Limb (tissue), 2 donors: Measurements from ENCODE around the gene STK4.

Source experiments
- DNase-seq, 2 donors: peaks; one replicate each; pipeline ENCODE4 v3.0.0-alpha.2; 2016; ENCODE audit errors: extremely low spot score in 2 of 2

Gene STK4

DNA sequence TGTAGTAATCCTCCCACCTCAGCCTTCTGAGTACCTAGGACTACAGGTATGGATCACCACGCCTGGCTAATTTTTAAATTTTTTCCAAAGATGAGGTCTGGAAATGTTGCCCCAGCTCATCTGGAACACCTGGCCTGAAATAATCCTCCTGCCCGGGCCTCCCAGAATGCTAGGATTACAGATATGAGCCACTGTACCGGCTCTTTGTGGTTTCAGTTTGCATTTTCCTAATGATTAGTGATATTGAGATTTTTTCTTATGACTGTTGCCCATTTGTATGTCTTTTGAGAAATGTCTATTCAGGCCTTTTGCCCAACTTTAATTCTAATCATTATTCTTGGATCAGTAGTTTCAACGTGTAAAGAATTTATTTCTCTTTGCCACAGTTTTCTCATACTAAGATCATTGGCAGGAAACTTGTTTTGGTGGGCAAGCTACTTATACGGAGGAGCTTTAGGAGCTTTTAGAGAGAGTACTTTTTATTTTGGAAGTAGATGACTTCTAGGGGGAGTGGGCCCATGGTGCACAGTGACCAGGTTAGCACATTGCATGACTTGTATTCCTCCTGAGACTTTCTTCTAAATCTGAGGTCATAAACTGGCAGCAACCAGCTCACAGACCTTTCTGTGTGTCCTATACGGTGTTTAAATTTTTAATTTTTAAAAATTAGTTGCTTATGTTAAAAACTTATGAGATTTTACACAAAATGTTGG, 62.3 kb downstream of the STK4 start:
- DNase-seq: no peak

DNA sequence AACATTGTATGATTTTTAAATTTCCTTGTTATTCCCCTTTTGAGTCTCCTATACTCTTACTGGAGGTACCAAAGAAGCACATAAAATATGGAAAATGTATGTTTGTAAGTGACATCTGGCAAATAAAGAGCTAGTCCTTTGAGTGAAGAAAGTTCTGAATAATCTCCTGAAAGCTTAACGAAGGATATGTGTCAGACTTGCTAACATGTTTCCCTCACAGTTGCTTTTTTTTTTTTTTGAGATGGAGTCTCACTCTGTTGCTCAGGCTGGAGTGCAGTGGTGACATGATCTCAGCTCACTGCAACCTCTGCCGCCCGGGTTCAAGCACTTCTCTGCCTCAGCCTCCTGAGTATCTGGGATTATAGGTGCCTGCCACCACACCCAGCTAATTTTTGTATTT, 63.6 kb downstream of the STK4 start:
- no peak for DNase-seq

- DNase-seq: no peak
Observed at GRCh38 chr20:45032276-45032675, 66.0 kb downstream of the STK4 start.

GRCh38 chr20:45032781-45033180, 66.5 kb downstream of the STK4 start:
- DNase-seq: no peak

DNA sequence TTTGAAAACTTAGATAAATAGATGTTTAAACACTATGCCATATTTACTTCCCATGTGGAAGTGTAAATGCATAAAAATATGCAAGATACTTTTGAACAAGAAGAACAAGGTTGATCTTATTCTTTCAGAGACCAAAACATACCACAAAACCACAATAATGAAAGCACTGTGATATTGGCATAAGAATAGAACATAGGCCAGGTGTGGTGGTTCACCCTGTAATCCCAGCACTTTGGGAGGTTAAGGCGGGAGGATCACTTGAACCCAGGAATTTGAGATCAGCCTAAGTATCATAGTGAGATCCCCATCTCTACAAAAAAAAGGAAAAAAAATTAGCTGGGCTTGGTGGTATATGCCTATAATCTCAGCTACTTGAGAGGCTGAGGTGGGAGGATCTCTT, 68.1 kb downstream of the STK4 start:
- no peak for DNase-seq

DNA sequence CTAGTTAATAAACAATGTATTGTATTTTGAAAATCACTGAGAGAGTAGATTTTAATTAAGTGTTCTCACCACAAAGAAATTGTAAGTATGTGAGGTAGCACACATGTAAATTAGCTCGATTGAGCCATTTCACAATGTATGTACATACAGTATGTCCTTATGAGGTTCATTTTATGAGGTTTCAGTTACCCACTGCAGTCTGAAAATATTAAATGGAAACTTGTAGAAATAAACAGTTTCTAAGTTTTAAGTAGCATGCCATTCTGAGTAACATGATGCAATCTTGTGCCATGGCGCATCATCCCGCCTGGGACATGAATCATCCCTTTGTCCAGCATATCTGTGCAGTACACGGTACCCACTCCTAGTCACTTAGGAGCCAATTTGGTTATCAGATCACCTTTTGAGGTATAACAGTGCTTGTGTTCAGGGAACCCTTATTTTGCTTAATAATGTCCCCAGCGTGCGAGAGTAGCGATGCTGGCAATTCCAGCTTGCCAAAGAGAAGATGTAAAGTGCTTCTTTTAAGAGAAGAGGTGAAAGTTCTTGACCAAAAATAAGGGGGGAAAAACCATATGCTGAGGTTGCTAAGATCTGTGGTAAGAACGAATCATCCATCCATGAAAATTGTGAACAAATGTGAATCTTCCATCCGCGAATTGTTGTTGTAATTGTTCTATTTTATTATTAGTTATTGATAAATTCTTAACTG, 69.9 kb downstream of the STK4 start:
- DNase-seq: no peak

GRCh38 chr20:45037050-45037449, 70.7 kb downstream of the STK4 start:
- peak in 1 of 2 donors; percentile 32 for DNase-seq

- DNase-seq: no peak
Observed at GRCh38 chr20:45037635-45038034, 71.3 kb downstream of the STK4 start.

DNA sequence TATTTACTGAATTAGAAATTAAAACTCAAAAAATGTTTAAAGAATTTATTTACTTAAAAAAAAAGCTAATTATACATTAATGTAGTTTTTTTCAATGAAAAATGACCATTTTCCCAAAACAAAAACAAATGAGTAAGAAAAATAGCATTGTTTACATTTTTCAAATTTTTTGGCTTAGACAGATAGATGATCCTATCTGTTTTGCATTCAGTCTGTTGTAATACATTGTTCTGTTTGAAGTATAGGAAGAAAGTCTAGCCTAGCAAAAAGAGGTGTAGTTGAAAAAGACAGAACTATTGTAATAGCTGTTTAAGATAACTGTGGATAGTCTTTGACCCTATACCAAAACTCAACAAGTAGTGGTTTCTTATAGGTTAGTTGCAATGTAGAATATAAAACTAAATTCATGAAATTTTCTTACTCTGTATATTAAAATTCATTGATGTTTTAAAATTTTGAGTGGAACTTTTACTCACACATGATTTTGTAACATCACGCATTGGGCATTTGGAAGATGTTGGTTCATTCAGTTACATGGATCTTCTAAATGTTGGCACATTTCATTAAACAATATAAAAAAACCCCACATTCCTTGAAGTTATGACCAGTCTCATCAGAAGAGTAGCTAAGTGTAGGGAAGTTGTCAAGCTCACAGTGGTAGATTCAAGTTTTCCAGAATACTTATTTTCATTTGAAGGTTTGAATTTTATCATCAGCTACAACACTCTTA, 72.6 kb downstream of the STK4 start:
- DNase-seq: no peak

- no peak for DNase-seq
Observed at GRCh38 chr20:45039475-45039820, 73.1 kb downstream of the STK4 start.

DNA sequence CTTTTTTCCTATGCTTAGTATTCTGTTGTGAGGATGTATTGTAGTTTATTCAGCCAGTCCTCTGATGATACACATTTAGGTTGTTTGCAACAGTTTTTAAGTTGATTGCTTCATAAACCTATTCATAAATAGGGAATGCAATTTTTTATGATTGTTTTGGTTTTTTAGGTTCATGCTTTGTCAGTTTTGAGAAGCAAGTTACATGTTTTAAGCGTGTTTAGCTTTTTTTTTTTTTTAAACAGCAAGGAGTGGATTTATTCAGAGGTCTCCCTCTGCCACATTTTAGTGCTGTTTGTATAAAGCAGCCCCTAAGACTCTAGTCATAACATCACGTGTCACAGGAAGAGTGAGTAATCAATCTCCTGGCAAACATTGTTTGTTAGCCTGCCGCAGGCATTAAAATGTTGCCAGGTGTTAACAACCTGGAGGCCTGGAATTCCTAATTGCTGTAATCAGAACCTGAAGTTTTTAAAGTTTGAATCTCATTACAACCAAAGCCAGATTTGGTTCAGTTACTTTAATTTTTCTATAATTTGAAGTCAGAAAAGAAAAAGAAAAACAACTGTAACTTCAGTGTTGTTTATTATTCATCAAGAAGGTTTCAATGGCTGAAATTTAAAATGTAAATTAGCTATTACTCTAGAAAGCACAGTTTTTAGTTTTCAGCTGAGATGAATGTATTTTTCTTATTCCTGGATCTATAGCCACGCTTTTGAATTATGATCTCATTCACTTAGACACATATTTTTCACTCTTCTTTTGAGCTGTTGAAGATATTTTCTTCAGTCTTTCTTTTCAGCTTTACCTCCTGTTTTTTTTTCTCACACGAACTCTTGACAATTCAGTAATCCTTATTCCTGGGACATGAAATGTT, 75.4 kb downstream of the STK4 start:
- no peak for DNase-seq

GRCh38 chr20:45042978-45043377, 76.7 kb downstream of the STK4 start:
- no peak for DNase-seq

DNA sequence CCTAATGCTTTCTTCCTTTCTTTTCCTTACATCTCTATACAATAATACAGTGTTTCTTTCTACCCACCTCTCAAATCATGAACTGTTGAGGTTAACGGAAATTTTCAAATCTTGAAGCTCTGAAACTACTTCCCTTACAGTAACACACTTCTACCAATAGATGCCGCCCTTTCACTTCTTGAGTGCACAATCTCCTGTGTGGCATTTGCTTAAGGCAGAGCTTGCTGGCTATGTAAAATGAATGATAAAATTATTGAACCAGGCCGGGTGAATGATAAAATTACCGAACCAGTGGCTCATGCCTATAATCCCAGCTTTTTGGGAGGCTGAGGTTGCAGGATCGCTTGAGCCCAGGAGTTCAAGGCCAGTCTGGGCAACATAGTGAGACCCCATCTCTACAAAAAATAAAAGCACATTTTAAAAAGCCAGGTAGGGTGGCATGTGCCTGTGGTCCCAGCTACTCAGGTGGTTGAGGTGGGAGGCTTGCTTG, 77.8 kb downstream of the STK4 start:
- peak in 1 of 2 donors; percentile 82 for DNase-seq

DNA sequence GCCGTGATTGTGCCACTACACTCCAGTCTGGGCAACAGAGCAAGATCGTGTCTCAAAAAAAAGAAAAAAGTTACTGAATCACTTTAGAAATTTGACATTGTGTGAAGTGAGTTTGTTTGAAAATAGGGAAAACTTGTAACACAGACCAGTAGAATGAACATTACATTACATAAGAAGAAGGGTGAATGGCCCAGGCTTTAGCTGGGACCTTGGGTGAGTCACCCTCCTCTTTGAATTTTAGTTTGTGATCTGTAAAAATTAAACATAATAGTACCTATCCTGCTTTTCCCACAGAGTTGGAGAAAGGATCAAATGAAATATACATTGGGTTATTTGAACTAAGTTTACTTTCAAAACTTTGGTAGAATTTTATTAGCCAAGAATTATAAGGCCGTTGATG, 78.3 kb downstream of the STK4 start:
- DNase-seq: no peak

GRCh38 chr20:45047581-45048119, 81.3 kb downstream of the STK4 start:
- no peak for DNase-seq

DNA sequence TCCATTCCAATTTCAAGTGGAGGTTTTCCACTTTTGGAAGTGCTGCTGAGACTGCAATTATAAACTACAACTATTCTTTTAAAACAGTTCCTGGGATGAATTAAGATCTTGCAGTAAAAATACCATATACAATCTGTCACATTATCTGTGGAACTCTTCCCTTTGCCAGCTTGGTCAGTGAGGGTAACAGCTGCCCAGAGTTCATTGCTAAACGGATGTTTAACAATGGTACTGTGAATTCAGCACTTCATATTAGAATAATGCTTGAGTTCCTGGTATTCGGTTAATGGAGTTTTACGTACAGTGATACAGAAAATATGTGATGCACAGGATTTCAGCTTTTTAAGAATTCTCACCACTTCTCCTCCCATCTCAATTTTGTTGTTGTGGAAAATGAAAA, 83.1 kb downstream of the STK4 start:
- DNase-seq: no peak

- peak in 1 of 2 donors; percentile 31 for DNase-seq
Observed at GRCh38 chr20:45049904-45050471, 83.7 kb downstream of the STK4 start.

DNA sequence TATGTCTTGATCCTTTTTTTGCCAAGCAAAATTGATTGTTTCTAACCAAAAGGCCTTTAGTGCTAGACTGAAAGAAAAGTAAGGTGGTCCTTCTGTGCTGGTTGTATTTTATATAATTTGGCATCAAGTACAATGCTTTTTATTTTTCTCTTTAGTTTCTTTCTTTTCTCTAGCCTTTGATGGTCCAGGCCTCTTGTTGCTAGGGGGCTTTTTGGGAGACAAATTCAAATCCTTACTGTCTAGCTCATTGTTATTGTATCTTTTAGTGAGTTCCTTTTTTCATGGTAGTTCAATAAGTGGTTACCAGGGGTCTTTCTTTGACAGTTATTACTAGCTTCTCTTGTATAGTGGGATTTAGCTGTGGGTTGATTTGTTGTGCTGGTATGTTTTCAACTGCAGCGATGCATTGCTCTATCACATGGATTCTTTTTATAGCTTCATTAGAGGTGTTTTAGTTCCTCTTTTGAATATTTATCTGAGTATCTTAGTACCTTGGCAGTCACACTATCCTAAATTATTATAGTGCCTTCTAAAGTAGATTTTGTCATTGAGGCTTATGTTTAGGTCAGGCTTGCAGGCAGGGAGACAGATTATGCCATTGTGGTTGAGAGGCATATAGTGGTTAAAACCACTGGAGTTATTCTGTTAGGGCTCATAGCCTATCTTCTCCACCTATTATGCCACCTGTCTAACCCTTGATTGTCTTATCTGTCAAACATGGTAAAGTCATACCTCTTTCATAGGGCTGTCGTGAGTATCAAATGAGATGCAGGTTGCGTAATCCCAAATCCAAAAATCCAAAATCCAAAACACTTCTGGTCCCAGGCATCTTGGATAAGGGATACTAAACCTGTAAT, 85.1 kb downstream of the STK4 start:
- DNase-seq: no peak

DNA sequence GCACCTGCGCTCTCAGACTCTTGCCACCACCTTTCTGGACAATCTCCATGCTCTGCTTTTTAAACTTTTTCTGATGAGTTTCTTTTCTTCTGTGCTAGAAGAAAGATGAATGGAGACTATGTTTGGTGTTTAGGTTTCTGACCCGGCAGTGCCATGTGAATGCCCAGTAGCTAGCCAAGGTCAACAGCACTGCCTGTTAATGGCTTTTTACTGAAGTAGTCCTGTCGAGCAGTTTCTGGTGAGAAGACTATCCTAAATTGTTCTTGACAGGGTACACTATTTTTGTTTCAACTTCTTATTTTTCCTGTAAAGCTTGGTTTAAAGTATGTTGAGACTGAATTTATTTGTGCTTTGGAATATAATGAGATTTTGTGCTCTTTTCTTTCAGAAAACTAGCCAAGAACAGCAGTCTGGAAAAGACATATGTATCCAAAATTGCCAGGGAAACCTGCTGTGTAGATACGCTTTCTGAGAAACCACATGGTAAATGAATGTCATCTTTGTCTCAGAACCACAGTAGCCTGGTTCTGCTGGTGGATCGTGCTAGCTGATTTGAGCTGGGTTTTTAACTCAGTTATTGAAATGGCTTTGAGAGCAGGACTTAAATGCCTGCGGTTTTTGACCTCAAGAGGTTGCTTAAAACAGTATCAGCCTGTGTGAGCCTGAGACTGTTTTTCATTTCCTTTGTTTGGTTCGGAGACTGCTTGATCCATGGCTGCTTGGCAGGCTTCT, 86.6 kb downstream of the STK4 start:
- peak in 1 of 2 donors; percentile 58 for DNase-seq
